HG02938 (cell line): ENCODE results near the gene TWF2.

Experiments
- ATAC-seq: cut with Tn5 transposase; IDR thresholded peaks from one replicate; pipeline ENCODE4 v1.9.1; 2021; ENCODE audit warnings: mild to moderate bottlenecking, moderate library complexity; ENCODE audit not compliant: unreplicated experiment

The TWF2 gene

DNA sequence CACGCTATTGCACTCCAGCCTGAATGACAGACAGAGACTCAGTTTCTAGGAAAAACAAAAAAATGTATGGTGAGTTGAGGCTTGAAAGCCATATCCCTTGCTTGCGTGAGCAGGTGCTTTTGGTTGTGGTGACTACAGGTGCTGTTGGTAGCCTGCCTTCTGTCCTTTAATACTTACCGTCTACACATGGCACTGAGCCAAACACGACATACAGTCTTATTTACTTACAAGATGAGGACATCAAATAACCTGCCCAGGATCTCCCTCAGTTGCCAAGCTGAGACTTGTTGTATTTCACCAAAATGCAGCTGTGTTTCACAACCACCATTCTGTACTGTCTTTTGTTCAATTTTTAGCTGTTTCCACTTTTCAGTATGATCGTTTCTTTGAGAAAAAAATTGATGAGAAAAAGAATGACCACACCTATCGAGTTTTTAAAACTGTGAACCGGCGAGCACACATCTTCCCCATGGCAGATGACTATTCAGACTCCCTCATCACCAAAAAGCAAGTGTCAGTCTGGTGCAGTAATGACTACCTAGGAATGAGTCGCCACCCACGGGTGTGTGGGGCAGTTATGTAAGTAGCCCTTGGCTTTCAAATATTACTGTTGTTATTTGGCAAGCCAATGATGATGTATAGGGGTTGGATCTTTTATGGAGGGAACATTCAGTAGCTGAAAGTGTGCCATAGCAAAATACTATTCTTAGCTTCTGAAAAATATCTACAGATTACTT, 34.5 kb downstream of the TWF2 start:
- no peak for ATAC-seq

DNA sequence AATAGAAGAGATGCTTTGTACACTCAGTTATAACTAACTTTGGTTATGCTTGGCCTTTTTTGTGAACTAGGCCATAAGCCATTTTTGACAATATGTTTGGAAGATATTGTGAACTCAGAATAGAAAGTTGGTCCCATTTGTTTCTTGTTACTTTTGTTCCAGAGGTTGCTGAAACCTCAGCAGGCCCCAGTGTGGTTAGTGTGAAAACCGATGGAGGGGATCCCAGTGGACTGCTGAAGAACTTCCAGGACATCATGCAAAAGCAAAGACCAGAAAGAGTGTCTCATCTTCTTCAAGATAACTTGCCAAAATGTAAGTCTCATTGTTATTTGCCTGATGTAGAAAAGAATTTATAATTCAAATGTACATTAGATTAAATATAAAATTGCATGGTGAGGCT, 35.3 kb downstream of the TWF2 start:
- ATAC-seq: no peak

DNA sequence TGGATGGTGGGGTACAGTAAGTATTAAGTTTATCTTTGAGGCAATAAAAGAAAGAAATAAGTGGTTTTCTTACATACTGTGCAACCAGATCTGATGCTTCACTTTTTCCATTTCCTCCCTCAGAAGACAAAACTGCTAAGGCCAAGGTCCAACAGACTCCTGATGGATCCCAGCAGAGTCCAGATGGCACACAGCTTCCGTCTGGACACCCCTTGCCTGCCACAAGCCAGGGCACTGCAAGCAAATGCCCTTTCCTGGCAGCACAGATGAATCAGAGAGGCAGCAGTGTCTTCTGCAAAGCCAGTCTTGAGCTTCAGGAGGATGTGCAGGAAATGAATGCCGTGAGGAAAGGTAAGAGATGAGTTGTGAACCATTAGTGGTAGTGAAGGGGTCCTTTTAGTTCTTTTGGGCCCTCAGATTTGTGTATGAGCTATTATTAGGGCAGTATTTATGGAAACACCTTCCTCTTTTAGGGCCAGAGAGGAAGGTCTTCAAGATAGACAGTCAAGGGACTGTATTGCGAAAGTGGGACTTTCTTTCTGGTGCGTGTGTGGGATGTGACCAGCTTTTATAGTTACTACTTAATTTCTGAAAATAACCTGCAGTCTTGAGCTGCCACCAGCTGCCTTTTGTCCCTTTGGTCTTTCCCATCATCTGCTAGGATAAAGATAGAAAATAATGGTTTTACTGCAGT, 36.4 kb downstream of the TWF2 start:
- ATAC-seq: no peak

DNA sequence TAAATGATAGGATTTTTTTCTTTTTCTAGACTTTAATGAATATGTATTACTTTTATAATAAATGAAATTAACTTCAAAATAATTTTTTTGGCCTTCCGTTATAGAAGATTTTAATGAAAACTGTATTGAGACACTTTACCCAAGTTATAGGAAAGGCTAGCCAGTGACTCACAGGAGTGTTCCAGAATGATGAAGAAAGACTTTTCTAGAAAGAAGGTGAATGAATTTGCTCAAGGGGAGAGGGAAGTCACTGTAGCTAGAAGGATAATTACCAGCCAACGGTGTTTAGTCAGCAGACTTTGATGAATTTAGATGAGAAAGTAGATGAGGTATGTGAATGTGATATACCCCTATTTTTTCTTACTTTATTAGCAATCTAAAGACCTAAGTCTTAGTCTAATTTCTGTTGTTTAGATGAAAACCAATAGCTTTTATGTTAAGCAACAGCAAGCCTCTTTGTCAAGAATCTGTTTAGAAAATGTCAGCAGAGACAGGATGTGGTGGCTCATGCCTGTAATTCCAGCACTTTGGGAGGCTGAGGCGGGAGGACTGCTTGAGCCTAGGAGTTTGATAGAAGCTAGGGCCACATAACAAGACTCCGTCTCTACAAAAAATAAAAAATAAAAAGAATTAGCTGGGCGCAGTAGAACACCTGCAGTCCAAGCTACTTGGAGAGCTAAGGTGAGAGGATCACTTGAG, 37.8 kb downstream of the TWF2 start:
- no peak for ATAC-seq

DNA sequence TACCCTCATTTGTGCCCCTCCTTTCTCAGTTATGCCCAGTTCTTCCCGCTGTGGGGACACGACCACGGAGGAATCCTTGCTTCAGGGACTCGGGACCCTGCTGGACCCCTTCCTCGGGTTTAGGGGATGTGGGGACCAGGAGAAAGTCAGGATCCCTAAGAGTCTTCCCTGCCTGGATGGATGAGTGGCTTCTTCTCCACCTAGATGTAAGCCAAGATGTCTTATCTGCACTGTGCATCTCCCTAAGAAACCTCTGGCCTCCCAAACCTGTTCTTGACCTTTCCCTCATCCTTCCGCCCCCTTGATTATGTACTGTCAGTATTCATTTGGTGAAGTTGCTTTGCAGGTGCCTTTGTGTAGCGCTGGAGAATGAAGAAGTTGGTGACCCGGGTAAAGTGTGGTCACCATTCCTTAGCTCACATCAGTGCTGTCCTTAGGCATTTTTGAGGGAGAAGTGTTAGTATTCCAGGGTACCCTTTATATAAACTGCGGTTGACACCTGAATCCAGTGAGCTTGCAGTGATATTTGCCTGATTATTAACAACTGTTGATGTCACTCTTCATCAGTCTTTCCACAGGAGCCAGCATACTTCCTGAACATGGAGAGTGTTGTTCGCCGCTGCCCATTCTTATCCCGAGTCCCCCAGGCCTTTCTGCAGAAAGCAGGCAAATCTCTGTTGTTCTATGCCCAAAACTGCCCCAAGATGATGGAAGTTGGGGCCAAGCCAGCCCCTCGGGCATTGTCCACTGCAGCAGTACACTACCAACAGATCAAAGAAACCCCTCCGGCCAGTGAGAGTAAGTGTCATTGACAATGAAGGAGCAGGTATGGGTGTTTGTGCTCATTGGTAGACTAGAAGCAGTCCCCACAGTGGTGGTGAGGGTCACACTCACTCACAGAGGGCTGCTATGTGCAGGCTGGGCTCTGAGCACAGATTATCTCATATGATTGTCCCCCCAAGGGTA, 40.0 kb downstream of the TWF2 start:
- ATAC-seq: no peak

- peak; percentile 69 for ATAC-seq
These were observed 40.9 kb downstream of the TWF2 start, which contains the start of gene ALAS1 for GRCh38 chr3:52197842-52198625. ALAS1 (plus strand) TSS chr3:52198160; CDS start chr3:52199242, 1,082 bp downstream.

DNA sequence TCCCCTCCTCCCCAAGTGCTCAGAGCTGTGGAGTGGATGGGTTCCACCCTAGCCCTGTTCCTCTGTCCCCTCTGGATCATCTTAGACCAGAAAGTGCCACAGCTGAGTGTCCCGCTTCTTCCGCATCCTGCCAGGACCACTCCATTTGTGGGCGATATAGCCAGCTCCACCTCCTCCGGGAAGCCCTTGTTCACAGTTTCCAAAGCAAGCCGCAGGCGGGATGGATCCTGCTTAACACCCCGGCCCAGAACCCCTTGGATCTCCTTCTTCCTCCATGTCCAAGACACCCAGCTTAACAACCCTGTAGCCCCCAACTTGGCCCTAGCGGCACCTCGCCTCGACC, 41.5 kb downstream of the TWF2 start:
- peak; percentile 3 for ATAC-seq

GRCh38 chr3:52196977-52197376, 42.0 kb downstream of the TWF2 start:
- ATAC-seq: no peak

GRCh38 chr3:52195823-52196331, 43.1 kb downstream of the TWF2 start:
- ATAC-seq: no peak

- ATAC-seq: no peak
These were observed 43.7 kb downstream of the TWF2 start for GRCh38 chr3:52195291-52195597.

DNA sequence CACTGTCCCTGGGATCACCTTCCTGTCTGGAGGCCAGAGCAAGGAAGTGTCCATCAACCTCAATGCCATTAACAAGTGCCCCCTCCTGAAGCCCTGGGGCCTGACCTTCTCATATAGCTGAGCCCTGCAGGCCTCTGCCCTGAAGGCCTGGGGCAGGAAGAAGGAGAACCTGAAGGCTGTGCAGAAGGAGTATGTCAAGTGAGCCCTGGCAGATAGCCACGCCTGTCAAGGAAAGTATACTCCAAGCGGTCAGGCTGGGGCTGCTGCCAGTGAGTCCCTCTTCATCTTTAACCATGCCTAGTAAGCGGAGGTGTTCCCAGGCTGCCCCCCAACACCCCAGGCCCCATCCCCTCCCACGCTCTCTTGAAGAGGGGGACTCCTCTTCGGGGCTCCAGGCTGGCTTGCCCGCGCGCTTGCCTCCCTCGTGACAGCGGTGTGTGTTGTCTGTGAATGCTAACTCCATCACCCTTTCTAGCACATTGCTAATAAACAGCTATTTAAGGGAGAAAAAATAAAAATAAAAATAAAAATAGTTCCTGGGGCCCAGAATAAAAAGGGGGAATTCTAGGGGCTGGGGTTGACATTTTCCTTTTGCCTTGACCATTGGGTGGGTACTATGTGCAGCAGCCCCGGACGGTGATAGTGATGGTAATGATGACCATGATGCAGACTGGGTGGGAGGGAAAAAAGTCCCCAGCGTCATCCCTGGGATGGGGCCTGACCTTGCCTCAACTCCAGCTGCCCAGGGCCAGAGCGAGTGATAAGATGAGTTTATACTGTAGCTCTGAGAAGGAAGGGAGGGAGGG, 44.3 kb downstream of the TWF2 start:
- ATAC-seq: no peak

DNA sequence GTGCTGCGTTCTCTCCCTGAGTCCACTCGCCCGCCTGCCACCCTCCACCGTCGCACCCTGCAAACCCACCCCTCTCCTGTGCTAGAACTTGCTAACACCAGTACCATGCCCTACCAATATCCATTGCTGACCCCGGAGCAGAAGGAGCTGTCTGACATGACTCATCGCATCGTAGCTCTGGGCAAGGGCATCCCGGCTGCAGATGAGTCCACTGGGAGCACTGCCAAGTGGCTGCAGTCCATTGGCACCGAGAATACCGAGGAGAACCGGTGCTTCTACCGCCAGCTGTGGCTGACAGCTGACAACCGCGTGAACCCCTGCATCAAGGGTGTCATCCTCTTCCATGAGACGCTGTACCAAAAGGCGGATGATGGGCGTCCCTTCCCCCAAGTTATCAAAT, 45.9 kb downstream of the TWF2 start:
- no peak for ATAC-seq

DNA sequence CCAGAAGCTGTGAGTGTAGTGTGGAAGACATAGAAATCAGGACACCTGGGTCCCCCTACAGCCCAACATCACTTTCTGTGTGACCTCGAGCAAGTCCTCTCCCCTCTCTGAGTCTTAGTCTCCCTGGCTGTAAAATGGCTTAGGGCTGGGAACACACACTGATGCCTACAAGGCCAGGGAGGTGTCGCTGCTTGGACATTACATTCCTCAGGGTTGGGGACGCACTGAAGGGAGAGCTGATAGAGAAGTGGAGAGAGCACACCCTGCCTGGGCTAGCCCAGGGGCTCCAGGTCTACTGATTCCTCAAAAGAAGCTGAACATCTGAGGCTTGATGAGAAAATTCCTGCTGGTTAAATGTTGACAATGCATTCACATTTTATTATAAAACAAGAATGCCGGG, 47.3 kb downstream of the TWF2 start:
- no peak for ATAC-seq

GRCh38 chr3:52190294-52191074, 48.5 kb downstream of the TWF2 start:
- ATAC-seq: no peak

DNA sequence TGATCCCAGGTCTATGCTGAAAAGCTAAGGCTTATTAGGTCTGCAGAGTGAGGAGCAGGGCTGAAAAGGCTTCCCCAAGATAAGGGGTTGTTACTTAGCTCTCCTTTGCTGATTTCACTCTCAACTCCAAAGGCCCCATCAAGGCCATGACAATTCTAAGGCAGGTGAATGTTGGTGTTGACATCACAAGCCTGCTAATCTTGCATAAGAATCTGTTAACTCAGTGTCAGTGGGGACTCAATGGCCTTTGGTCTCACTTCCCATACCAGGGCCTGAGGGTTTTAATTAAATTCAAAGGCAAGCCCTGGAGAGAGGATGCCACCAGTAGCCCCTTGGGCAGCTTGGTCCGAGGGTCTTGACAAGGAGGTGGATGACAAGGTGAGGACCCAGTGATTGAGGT, 50.4 kb downstream of the TWF2 start:
- no peak for ATAC-seq

DNA sequence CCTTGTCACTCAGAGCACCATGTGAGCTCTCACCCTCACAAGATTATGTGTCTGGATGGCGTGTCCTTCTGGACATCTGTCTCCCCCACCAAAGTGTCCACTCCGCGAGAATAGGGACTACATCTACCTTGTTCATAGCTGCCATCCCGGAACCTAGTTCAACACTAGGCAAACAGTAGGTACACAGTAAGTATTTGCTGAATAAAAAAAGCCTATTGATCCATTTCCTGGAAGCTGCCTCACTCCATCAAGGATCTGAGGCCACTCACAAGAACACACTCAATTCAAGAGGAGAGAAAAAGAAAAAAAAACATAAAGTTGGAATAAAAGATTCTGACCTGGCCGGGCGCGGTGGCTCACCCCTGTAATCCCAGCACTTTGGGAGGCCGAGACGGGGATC, 52.2 kb downstream of the TWF2 start:
- no peak for ATAC-seq

DNA sequence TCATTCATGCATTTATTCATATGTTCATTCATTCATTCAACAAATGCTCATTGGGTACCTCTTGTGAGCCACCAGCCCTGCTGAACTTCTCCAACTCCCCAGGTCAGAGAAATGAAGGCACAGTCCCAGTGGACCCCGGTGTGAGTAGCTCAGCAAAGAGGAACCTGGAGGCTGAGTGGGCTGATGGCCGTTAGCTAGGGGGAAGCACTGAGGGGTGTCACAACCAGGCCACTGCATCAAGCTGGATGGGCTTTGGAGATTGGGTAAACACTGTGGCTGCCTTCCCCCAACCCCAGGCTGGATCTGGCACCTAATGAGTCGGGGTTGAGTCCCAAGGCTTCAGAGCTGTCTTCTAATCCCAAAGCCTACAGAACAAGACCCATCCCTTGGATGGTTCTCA, 53.1 kb downstream of the TWF2 start:
- no peak for ATAC-seq

DNA sequence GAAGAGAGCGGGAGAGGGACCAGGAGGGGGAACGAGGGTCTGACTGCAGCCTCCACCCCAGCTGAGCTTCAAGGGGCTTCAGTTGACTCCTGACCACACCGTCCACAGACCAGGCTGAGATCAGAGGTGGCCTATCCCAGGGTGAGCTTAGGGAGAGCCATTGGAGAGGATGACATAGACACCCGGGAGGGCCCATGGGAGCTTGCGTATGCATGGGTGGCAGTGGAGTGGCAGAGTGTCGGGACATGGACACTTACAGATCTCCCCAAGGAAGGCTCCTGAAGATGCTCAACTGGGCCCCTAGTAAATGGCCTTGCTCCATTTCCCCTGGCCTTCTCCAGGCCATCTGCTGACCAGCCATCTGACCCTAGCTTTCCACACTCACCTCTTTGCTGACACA, 53.6 kb downstream of the TWF2 start:
- no peak for ATAC-seq

- no peak for ATAC-seq
These were observed 54.3 kb downstream of the TWF2 start for GRCh38 chr3:52184690-52185089.
